GM12892 (cell line): Measurements from ENCODE around the gene MBIP.

Source experiments
- POLR2A ChIP-seq: IDR thresholded peaks from 2 replicates; pipeline ENCODE4 v1.6.1; 2011; ENCODE audit warnings: low read depth, low read length, control low read depth
- POLR2AphosphoS5 ChIP-seq: IDR thresholded peaks from 2 replicates; pipeline ENCODE4 v1.6.1; 2011; ENCODE audit warnings: low read depth, low read length, control low read depth
- TAF1 ChIP-seq: IDR thresholded peaks from 2 replicates; pipeline ENCODE4 v1.6.1; 2011; ENCODE audit warnings: low read depth, mild to moderate bottlenecking, control low read depth, low read length, borderline replicate concordance

DNA sequence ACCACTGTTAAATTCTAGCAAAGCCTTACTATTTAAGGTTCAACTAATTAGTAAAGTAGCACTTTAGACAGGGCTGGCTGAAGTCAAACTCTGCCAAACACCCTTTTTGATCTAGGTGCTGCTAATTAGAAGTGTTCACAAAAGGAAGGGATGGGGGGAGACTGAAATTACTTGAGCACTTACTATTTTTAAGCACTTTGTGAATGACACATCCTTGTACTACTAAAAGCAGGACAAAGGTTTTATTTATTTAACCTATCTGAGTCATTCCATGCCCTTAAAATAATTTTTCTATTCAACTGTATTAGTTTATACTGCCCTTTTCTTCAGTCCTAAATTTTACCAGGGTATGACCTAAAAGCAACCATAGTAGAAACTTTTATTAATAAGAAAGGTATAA lies 20.1 kb downstream of the MBIP start:
- TF ChIP-seq POLR2A (no peak), POLR2AphosphoS5 (no peak), TAF1 (no peak)
